Endothelial cell of umbilical vein (primary cell): ENCODE data around the gene SH3RF1.

Experiments used
- CTCF ChIP-seq, 2 donors: IDR thresholded peaks; 1 replicate in 1 of 2; 2 replicates in 1 of 2; pipeline ENCODE4 v1.5.1; 2011; ENCODE audit warnings: low read length in 2 of 2, mild to moderate bottlenecking in 2 of 2, moderate library complexity in 2 of 2, control low read depth in 1 of 2, inconsistent platforms in 1 of 2, low read depth in 1 of 2; ENCODE audit not compliant: insufficient read depth in 1 of 2; ENCODE audit errors: extremely low read depth in 1 of 2
- EZH2 ChIP-seq: IDR thresholded peaks from 2 replicates; pipeline ENCODE4 v1.6.1; 2012; ENCODE audit warnings: borderline replicate concordance, low read depth, mild to moderate bottlenecking, moderate library complexity, low read length, inconsistent platforms; ENCODE audit not compliant: severe bottlenecking
- FOS ChIP-seq: IDR thresholded peaks from 2 replicates; pipeline ENCODE4 v1.6.1; 2011; ENCODE audit warnings: mild to moderate bottlenecking, low read length, moderate library complexity, borderline replicate concordance; ENCODE audit not compliant: insufficient read depth
- JUN ChIP-seq: IDR thresholded peaks from 2 replicates; pipeline ENCODE4 v1.6.1; 2011; ENCODE audit warnings: borderline replicate concordance, low read depth; ENCODE audit not compliant: insufficient read length, insufficient read depth
- MYC ChIP-seq: IDR thresholded peaks from one replicate; pipeline ENCODE4 v1.6.1; 2011; ENCODE audit warnings: mild to moderate bottlenecking, low read depth, low read length
- POLR2A ChIP-seq: IDR thresholded peaks from 2 replicates; pipeline ENCODE4 v1.6.1; 2012; ENCODE audit warnings: low read depth, mild to moderate bottlenecking, control low read depth, low read length
- POLR2AphosphoS5 ChIP-seq: IDR thresholded peaks from 2 replicates; pipeline ENCODE4 v1.6.1; 2012; ENCODE audit warnings: low read depth, mild to moderate bottlenecking, control low read depth, low read length, moderate library complexity; ENCODE audit not compliant: insufficient read depth

GRCh38 chr4:169084954-169085353, 185.8 kb downstream of the SH3RF1 start:
- no peak for TF ChIP-seq CTCF (IDR thresholded peaks at IDR 0.05; ENCODE audit: extremely low read depth in 1 of 2, insufficient read depth in 1 of 2, low read depth in 1 of 2, low read length in 2 of 2)
- no peak for TF ChIP-seq POLR2A
- no peak for TF ChIP-seq FOS
- TF ChIP-seq POLR2AphosphoS5: no peak
- TF ChIP-seq EZH2: no peak
- no peak for TF ChIP-seq JUN
- no peak for TF ChIP-seq MYC
